Ectodermal cell (in vitro differentiated cells): ENCODE data around the gene DNAJB7.
A peak's percentile ranks its signal among the peaks of the same experiment; 100 is the strongest.
"Not testable (repeated sequence)": the region's sequence is repeated elsewhere in the genome, so short reads cannot be mapped to it uniquely, and the experiment has no call there.

ENCODE experiments used
- H3K27ac ChIP-seq: 2 replicates; pipeline ENCODE4 v1.7.0; 2013; ENCODE audit warnings: mild to moderate bottlenecking, low read depth, low read length; ENCODE audit not compliant: insufficient read depth, poor library complexity, severe bottlenecking
- H3K27me3 ChIP-seq: 2 replicates; pipeline ENCODE4 v1.7.0; 2013; ENCODE audit warnings: mild to moderate bottlenecking, low read length; ENCODE audit not compliant: insufficient read depth, control insufficient read depth, poor library complexity, severe bottlenecking
- H3K36me3 ChIP-seq: one replicate; pipeline ENCODE4 v1.7.0; 2013; ENCODE audit warnings: low read length; ENCODE audit not compliant: control insufficient read depth, insufficient read depth
- H3K4me1 ChIP-seq: one replicate; pipeline ENCODE4 v1.7.0; 2013; ENCODE audit warnings: low read length; ENCODE audit not compliant: control insufficient read depth, insufficient read depth
- H3K4me3 ChIP-seq: 2 replicates; pipeline ENCODE4 v1.7.0; 2013; ENCODE audit warnings: low read depth, low read length, control low read depth; ENCODE audit not compliant: insufficient read depth
- H3K9me3 ChIP-seq: 2 replicates; pipeline ENCODE4 v1.7.0; 2013; ENCODE audit warnings: mild to moderate bottlenecking, low read length, moderate library complexity; ENCODE audit not compliant: control insufficient read depth
- WGBS, 2 experiments: methylation state at CpG; one replicate each; pipeline ENCODE4 v1.1.7; 2013; ENCODE audit warnings: missing lambda C conversion rate in 2 of 2; 5-methylcytosine and 5-hydroxymethylcytosine counted together

Gene DNAJB7

DNA sequence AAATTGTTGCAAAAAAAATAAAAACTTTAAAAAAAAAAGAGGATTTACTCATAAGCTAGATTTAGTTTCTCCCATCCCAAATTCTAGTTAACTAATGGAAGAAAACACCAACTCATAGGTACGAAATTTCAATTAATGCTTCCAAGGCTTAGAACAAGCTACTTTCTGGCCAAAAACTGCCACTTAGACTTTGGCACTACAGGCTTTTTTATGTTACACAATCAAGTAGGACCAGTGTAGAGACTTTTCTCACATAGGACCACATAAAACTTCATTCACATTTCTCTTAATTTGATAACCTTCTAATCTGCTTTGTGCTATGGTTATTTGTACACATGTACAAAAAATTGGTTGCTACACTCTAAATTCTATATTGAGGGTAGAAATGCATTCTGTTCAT is 8.6 kb downstream of the DNAJB7 start:
- Histone ChIP-seq H3K27me3 (no peaks in the 10 kb centered on the region), H3K36me3 (no peaks in the 10 kb centered on the region), H3K9me3 (no peaks in the 10 kb centered on the region), H3K27ac (no peak overlapping the region), H3K4me1 (peaks cover 16% of the 10 kb centered on the region), H3K4me3 (no peak overlapping the region)
- WGBS, 2 experiments, result 100% methylated on average over 1 of the region's 1 CpG

DNA sequence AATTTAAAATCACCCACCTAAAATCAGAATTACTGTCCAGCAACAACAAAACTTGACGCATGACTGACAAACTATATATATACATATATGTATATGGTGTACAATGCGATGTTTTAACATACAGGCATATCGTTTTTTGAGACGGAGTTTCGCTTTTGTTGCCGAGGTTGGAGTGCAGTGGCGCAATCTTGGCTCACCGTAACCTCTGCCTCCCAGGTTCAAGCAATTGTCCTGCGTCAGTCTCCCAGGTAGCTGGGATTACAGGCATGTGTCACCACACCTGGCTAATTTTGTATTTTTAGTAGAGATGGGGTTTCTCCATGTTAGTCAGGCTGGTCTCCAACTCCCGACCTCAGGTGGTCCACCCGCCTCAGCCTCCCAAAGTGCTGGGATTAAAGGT is 16.1 kb downstream of the DNAJB7 start:
- not testable (repeated sequence) for H3K27me3 ChIP-seq, H3K4me3 ChIP-seq, H3K27ac ChIP-seq, H3K9me3 ChIP-seq, H3K4me1 ChIP-seq
- peaks cover 20% of the 10 kb centered on the region for H3K36me3 ChIP-seq
- WGBS, 2 experiments, result 93 to 97% methylated on average over 10 to 11 of the region's 11 CpGs

DNA sequence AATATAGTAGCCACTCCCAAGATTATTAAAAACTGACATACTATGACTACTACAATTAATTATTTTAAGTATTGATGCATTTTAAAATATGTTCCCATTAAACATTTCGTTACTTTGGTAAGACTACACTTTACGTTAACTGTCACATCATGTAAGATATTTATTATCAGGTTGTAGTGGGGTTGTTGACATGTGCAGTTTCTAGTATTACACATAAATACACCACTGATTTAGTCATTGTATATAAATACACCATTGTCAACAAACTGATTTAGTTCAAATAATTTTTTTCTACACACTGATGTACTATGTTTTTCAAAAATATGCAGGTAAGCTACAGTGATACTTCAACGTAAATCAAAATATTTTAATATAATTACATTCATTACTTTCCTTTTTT is 17.0 kb downstream of the DNAJB7 start:
- Histone ChIP-seq H3K4me1 (no peaks in the 10 kb centered on the region), H3K27ac (no peak overlapping the region), H3K9me3 (no peaks in the 10 kb centered on the region), H3K36me3 (peaks cover 27% of the 10 kb centered on the region), H3K27me3 (no peaks in the 10 kb centered on the region), H3K4me3 (no peak overlapping the region)
- no CpG with 5 or more reads among the region's 3 CpGs for WGBS, 2 experiments

DNA sequence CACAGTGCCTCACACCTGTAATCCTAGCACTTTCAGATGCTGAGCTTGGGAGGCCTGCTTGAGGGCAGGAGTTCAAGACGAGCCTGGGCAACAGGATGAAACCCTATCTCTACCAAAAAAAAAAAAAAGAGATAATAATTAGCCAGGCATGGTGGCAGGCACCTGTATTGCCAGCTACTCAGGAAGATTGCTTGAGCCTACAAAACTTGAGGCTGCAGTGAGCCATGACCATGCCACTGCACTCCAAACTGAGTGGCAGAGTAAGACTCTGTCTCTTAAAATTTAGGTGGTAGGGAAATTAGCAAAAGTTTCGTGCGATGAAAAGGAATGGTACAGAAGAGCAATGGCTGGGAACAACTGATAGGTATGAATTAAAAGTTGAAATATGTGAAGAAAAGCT is 23.4 kb downstream of the DNAJB7 start:
- WGBS, 2 experiments, result 93 to 94% methylated on average over 3 of the region's 3 CpGs
- no peak overlapping the region for H3K4me3 ChIP-seq
- H3K9me3 ChIP-seq, result no peaks in the 10 kb centered on the region
- no peaks in the 10 kb centered on the region for H3K4me1 ChIP-seq
- no peak overlapping the region for H3K27ac ChIP-seq
- H3K36me3 ChIP-seq, result peaks cover 45% of the 10 kb centered on the region
- no peaks in the 10 kb centered on the region for H3K27me3 ChIP-seq

DNA sequence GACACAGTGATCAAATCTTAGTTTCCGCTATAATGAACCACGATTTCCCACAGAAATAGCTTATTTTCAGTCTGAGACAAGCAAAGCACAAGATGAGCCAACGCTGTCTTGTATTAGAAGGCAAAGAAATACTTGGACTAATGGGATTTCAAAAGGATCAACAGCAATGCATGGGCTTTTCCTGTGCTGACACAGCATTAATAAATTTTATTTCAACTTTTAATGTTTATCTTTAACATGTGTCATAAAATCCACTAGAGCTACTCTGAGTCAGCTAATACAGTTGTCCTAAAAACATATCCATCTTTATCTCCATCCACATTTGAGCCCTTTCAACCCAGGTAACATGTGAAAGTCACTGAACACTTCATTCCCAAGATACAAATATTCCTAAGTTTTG is 27.3 kb downstream of the DNAJB7 start:
- 92 to 97% methylated on average over 3 of the region's 3 CpGs for WGBS, 2 experiments

DNA sequence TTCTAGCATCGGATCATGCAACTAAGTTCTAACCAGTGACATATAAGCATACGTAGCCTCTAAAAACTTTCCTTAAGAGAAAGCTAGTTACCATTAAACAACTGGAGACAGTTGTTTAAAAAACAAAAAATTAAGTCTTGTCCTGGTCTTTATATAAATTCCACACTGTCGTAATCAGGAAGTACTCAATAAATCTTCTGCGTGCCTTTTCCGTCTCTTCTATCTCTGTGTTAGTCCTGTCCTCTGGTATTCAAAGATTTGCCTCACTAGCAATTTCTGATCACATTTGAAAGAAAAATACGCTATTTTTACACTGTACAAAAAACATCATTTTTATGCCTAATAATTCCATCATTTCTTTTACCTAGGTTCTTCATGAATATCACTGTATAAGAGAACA is 32.8 kb downstream of the DNAJB7 start:
- Histone ChIP-seq H3K4me1 (no peaks in the 10 kb centered on the region), H3K4me3 (no peak overlapping the region), H3K27me3 (no peaks in the 10 kb centered on the region), H3K9me3 (no peaks in the 10 kb centered on the region), H3K27ac (no peak overlapping the region), H3K36me3 (peaks cover 24% of the 10 kb centered on the region)
- 94 to 98% methylated on average over 6 of the region's 6 CpGs for WGBS, 2 experiments

More for the DNA sequence above, 27.3 kb downstream of the DNAJB7 start:
- H3K27ac ChIP-seq, result no peak overlapping the region
- peaks cover 50% of the 10 kb centered on the region for H3K36me3 ChIP-seq
- no peak overlapping the region for H3K4me3 ChIP-seq
- H3K9me3 ChIP-seq, result no peaks in the 10 kb centered on the region
- H3K4me1 ChIP-seq, result no peaks in the 10 kb centered on the region
- no peaks in the 10 kb centered on the region for H3K27me3 ChIP-seq

DNA sequence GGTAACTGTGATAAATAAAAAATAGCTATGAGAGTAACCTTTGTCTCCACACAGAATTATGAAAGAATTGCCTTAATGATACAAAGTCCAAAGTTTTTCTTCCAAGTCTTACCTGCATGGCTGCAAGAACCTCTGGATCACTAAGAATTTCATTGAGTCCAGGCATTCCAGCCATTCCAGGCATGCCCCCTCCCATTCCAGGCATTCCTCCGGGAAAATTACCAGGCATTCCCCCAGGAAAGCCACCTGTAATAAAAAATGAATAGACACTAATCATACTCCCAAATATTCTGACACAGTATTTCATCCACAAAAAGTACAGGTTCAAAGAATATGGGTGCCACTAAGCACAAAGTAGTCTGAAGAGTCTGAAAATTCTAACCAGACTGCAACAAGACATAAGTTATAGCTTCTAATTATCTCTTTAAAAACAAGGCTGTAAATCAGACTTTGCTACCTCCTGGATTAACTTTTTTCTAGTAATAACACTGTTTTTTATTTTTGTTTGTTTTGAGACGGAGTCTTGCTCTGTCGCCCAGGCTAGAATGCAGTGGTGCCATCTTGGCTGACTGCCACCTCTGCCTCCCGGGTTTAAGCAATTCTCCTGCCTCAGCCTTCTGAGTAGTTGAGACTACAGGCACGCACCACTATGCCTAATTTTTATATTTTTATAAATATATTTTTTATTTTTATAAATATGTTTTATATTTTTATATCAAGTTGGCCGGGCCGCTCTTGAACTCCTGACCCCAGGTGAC is 34.8 kb downstream of the DNAJB7 start:
- H3K27ac ChIP-seq, result no peak overlapping the region
- H3K36me3 ChIP-seq, result peaks cover 18% of the 10 kb centered on the region
- no peaks in the 10 kb centered on the region for H3K27me3 ChIP-seq
- no peaks in the 10 kb centered on the region for H3K9me3 ChIP-seq
- no peak overlapping the region for H3K4me3 ChIP-seq
- no peaks in the 10 kb centered on the region for H3K4me1 ChIP-seq
- 93 to 94% methylated on average over 6 of the region's 7 CpGs for WGBS, 2 experiments

DNA sequence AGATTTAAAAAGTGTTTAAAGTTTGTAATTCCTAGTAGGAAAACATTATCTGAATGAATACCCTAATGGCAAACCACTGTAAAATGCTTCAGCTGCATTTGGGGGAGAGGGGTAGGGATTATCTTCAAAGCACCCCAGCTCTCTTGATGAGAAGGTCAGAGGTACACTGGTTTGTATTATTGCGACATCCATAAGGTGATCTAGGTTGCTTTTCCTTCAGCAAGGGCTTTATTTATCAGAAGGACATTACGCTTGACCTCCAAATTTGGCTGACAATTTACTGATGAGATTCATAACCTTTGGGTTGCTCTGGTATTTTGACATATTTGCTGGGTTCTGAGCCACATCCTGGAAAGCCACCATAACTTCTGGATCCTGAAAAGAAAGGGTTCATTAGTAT is 35.6 kb downstream of the DNAJB7 start:
- H3K36me3 ChIP-seq, result peaks cover 14% of the 10 kb centered on the region
- H3K4me1 ChIP-seq, H3K4me3 ChIP-seq, H3K27ac ChIP-seq, H3K27me3 ChIP-seq, H3K9me3 ChIP-seq: not testable (repeated sequence)
- 94 to 97% methylated on average over 2 of the region's 2 CpGs for WGBS, 2 experiments

DNA sequence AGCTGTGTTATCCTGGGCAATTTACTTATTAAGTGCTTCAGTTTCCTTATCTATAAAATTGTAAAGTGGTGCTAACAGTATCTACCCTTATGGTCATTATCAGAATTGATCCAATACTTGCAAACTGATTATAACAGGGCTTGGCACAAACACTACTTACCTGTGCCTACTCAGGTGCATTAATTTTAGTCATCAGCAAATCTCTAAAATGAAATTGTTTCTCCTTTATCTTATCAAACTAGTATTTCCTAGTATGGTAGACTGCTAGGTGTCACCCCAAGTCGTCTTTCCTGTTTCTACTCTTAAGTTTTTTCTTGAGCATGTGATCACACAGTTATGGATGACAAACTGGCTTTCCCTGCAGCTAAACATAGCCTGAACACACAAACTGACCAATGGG is 38.5 kb downstream of the DNAJB7 start:
- Histone ChIP-seq H3K4me3 (no peak overlapping the region), H3K36me3 (no peaks in the 10 kb centered on the region), H3K9me3 (no peaks in the 10 kb centered on the region)

DNA sequence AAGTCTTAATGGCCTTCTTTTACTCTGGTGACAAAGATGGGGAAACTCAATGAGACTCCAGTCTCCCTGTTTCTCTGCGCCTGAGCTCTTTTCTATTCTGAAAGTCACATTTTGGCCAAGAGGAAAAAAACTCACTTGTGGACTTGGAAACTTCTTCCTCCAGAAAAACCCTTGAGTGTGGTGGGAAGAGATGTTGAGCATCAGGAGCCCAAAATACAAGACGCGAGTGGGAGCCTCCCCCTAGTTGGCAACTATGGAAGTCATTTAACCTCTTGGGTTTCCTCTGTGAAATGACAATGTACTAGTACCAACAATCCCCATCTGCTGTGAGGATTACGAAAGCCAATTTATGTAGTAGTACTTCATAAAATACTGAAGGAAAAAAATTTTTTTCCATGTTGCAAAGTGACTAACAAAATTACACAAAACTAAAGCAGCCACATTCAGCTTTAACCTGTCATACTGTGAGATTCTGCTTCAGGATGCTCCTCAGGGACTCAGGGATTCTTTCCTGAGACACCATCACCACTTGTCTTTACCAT is 42.2 kb downstream of the DNAJB7 start:
- Histone ChIP-seq H3K27ac (peak overlapping the region; percentile 65), H3K4me3 (peak overlapping the region; percentile 100), H3K9me3 (no peaks in the 10 kb centered on the region), H3K36me3 (no peaks in the 10 kb centered on the region), H3K4me1 (peaks cover 3% of the 10 kb centered on the region), H3K27me3 (no peaks in the 10 kb centered on the region)
- 20 to 33% methylated on average over 3 to 4 of the region's 4 CpGs for WGBS, 2 experiments

More for the DNA sequence above, 38.5 kb downstream of the DNAJB7 start:
- 96% methylated on average over 1 of the region's 1 CpG; no CpG with 5 or more reads in 1 of the 2 experiments for WGBS, 2 experiments
- Histone ChIP-seq H3K27ac (no peak overlapping the region), H3K4me1 (peaks cover 1% of the 10 kb centered on the region), H3K27me3 (no peaks in the 10 kb centered on the region)
